GM23338 (cell line): ENCODE data around the gene TMEM165. TPM values are rescaled to one million over a fixed set of nuclear protein-coding genes. Genes with fewer than 3 reads are reported as not detected.

Experiments
- ATAC-seq: fragments of 200-7000 bp; cut with Tn5 transposase; 3 replicates; pipeline ENCODE4 v1.9.1; 2020
- DNase-seq: peaks from one replicate; pipeline ENCODE4 v3.0.0-alpha.2; 2015; ENCODE audit warnings: low spot score
- H2AFZ ChIP-seq: fragments of 200-600 bp; sonication (generic); 2 replicates; pipeline ENCODE4 v1.8.0; 2016; ENCODE audit warnings: antibody characterized with exemption, mild to moderate bottlenecking, moderate library complexity
- H3F3A ChIP-seq: fragments of 200-600 bp; sonication (generic); replicated peaks from 2 replicates; pipeline ENCODE4 v1.8.0; 2017; ENCODE audit warnings: antibody characterized with exemption, mixed run types, low read depth
- H3K27ac ChIP-seq: fragments of 200-600 bp; sonication (generic); 2 replicates; pipeline ENCODE4 v1.6.1; 2016; ENCODE audit warnings: low read depth
- H3K27me3 ChIP-seq: fragments of 200-600 bp; sonication (generic); 2 replicates; pipeline ENCODE4 v1.8.0; 2016; ENCODE audit warnings: mild to moderate bottlenecking, mixed run types, moderate library complexity; ENCODE audit not compliant: insufficient read depth
- H3K36me3 ChIP-seq: fragments of 200-600 bp; sonication (generic); 2 replicates; pipeline ENCODE4 v1.8.0; 2016; ENCODE audit warnings: mild to moderate bottlenecking; ENCODE audit not compliant: insufficient read depth
- H3K4me1 ChIP-seq: fragments of 200-600 bp; sonication (generic); 2 replicates; pipeline ENCODE4 v1.8.0; 2016; ENCODE audit warnings: mild to moderate bottlenecking, moderate library complexity; ENCODE audit not compliant: insufficient read depth
- H3K4me2 ChIP-seq: fragments of 200-600 bp; sonication (generic); 2 replicates; pipeline ENCODE4 v1.7.1; 2017; ENCODE audit warnings: mixed run types
- H3K4me3 ChIP-seq: fragments of 200-600 bp; sonication (generic); 2 replicates; pipeline ENCODE4 v1.6.1; 2016; ENCODE audit warnings: mixed run types
- H3K79me2 ChIP-seq: fragments of 200-600 bp; sonication (generic); replicated peaks from 2 replicates; pipeline ENCODE4 v1.8.0; 2017; ENCODE audit warnings: mild to moderate bottlenecking; ENCODE audit not compliant: insufficient read depth
- H3K9me2 ChIP-seq: fragments of 200-600 bp; sonication (generic); 2 replicates; pipeline ENCODE4 v1.8.0; 2017; ENCODE audit not compliant: insufficient read depth
- H4K20me1 ChIP-seq: fragments of 200-600 bp; sonication (generic); replicated peaks from 2 replicates; pipeline ENCODE4 v1.8.0; 2017; ENCODE audit warnings: mild to moderate bottlenecking; ENCODE audit not compliant: insufficient read depth
- H3K27ac Mint-ChIP-seq: 2 replicates; pipeline ENCODE4 v1.8.0; 2020; ENCODE audit warnings: inconsistent platforms, mild to moderate bottlenecking, moderate library complexity, mixed read lengths
- H3K27me3 Mint-ChIP-seq: 3 replicates; pipeline ENCODE4 v1.8.0; 2022; ENCODE audit warnings: low read depth, mild to moderate bottlenecking, moderate library complexity, mixed read lengths, inconsistent platforms; ENCODE audit not compliant: insufficient read depth, poor library complexity
- H3K36me3 Mint-ChIP-seq: 3 replicates; pipeline ENCODE4 v1.8.0; 2021; ENCODE audit warnings: low read depth, mild to moderate bottlenecking, inconsistent platforms, moderate library complexity, mixed read lengths
- H3K4me1 Mint-ChIP-seq: 3 replicates; pipeline ENCODE4 v1.8.0; 2020; ENCODE audit warnings: mild to moderate bottlenecking, inconsistent platforms, mixed read lengths
- H3K4me3 Mint-ChIP-seq: 3 replicates; pipeline ENCODE4 v1.8.0; 2021; ENCODE audit warnings: moderate library complexity, mild to moderate bottlenecking, inconsistent platforms, mixed read lengths
- H3K9me3 Mint-ChIP-seq: 3 replicates; pipeline ENCODE4 v1.8.0; 2020; ENCODE audit warnings: moderate library complexity, mild to moderate bottlenecking, inconsistent platforms, mixed read lengths
- CREB1 ChIP-seq: fragments of 250-450 bp; sonication (Bioruptor Pico); IDR thresholded peaks from 2 replicates; pipeline ENCODE4 v1.5.0; 2020; ENCODE audit warnings: low read depth, mild to moderate bottlenecking, moderate library complexity
- EZH2 ChIP-seq: fragments of 200-600 bp; sonication (generic); IDR thresholded peaks from one replicate; pipeline ENCODE4 v1.8.0; 2017; ENCODE audit warnings: antibody characterized with exemption, mild to moderate bottlenecking, low read depth; ENCODE audit not compliant: unreplicated experiment
- EZH2phosphoT487 ChIP-seq: fragments of 200-600 bp; sonication (generic); IDR thresholded peaks from one replicate; pipeline ENCODE4 v1.8.1; 2018; ENCODE audit warnings: antibody characterized with exemption; ENCODE audit not compliant: unreplicated experiment
- NANOG ChIP-seq: IDR thresholded peaks from 2 replicates; pipeline ENCODE4 v1.6.1; 2016; ENCODE audit warnings: antibody characterized with exemption, borderline replicate concordance
- ZNF114 ChIP-seq: fragments of 250-450 bp; sonication (Bioruptor Pico); IDR thresholded peaks from 2 replicates; pipeline ENCODE4 v1.5.0; 2020; ENCODE audit warnings: mild to moderate bottlenecking, moderate library complexity
- ZNF462 ChIP-seq: fragments of 250-450 bp; sonication (Bioruptor Pico); IDR thresholded peaks from 2 replicates; pipeline ENCODE4 v1.5.0; 2020; ENCODE audit warnings: mild to moderate bottlenecking, moderate library complexity
- polyA plus RNA-seq: library from polyadenylated mRNA; unstranded; fragments of >200 nt; fragmentation: Nextera tagmentation; extraction: Ambion mirVana; gene quantifications from 2 replicates; pipeline ENCODE4 v1.2.1, GENCODE V29; 2016
- total RNA-seq: library from RNA; depleted of rRNA; stranded (reverse); fragments of >200 nt; shearing (Covaris generic); gene quantifications from 2 replicates; pipeline ENCODE4 v1.2.3, GENCODE V29; 2014

Gene TMEM165
- total and polyA plus RNA-seq, 2 experiments from 2014 or later, result 125 to 171 TPM

- no peaks in the 10 kb centered on the region for H3K27me3 ChIP-seq
- H3K27ac Mint-ChIP-seq, result no peak overlapping the region
- no peak overlapping the region for H3K4me3 Mint-ChIP-seq
- no peak overlapping the region for H2AFZ ChIP-seq
- no peak for TF ChIP-seq CREB1 (CRISPR knock-in tag)
- TF ChIP-seq NANOG, result no peak
- TF ChIP-seq EZH2phosphoT487, result no peak
- no peak for TF ChIP-seq ZNF462
- ATAC-seq (no peak), DNase-seq (no peak)
- H3K4me2 ChIP-seq, result no peak overlapping the region
- H3K4me3 ChIP-seq, result no peak overlapping the region
- H4K20me1 ChIP-seq, result no peaks in the 10 kb centered on the region
- no peaks in the 10 kb centered on the region for H3K4me1 ChIP-seq
- H3K36me3 Mint-ChIP-seq, result peaks cover 45% of the 10 kb centered on the region
- no peaks in the 10 kb centered on the region; the same call in 1 of the 2 replicates for H3F3A ChIP-seq
- peaks cover 12% of the 10 kb centered on the region; the same call in 2 of the 3 replicates for H3K9me3 Mint-ChIP-seq
- H3K9me2 ChIP-seq, result 0 out of 2 replicates have a peak, but pooled peaks cover 4% of the 10 kb centered on the region
- peaks cover 3% of the 10 kb centered on the region for H3K27me3 Mint-ChIP-seq
- no peak overlapping the region for H3K27ac ChIP-seq
- H3K36me3 ChIP-seq, result no peaks in the 10 kb centered on the region
- no peaks in the 10 kb centered on the region for H3K79me2 ChIP-seq
- H3K4me1 Mint-ChIP-seq, result no peaks in the 10 kb centered on the region
Measured at GRCh38 chr4:55355555-55355954, 40.2 kb upstream of the TMEM165 start.

GRCh38 chr4:55356991-55357461 is 38.7 kb upstream of the TMEM165 start:
- H3K4me2 ChIP-seq, result no peak overlapping the region
- Mint-ChIP-seq H3K9me3 (peaks cover 12% of the 10 kb centered on the region; the same call in 2 of the 3 replicates), H3K4me1 (peaks cover 2% of the 10 kb centered on the region; the same call in 1 of the 3 replicates), H3K27me3 (peaks cover 7% of the 10 kb centered on the region), H3K27ac (no peak overlapping the region), H3K36me3 (peaks cover 45% of the 10 kb centered on the region), H3K4me3 (no peak overlapping the region)
- no peak for DNase-seq
- no peaks in the 10 kb centered on the region for H4K20me1 ChIP-seq
- H3K9me2 ChIP-seq, result 0 out of 2 replicates have a peak, but pooled peaks cover 4% of the 10 kb centered on the region
- H2AFZ ChIP-seq, result no peak overlapping the region
- H3K27me3 ChIP-seq, result no peaks in the 10 kb centered on the region
- no peak overlapping the region for H3K27ac ChIP-seq
- no peaks in the 10 kb centered on the region for H3K36me3 ChIP-seq
- H3K4me3 ChIP-seq, result no peak overlapping the region
- H3K79me2 ChIP-seq, result no peaks in the 10 kb centered on the region
- ATAC-seq, result no peak
- TF ChIP-seq NANOG, result no peak
- TF ChIP-seq EZH2, result no peak
- TF ChIP-seq ZNF462, result no peak
- no peak for TF ChIP-seq ZNF114
- no peaks in the 10 kb centered on the region; the same call in 1 of the 2 replicates for H3K4me1 ChIP-seq
- no peaks in the 10 kb centered on the region; the same call in 1 of the 2 replicates for H3F3A ChIP-seq
